Measurements from ENCODE around the gene KCNA5. TPM values are rescaled to one million over a fixed set of nuclear protein-coding genes. Genes with fewer than 3 reads are reported as not detected.

Gene KCNA5
- total RNA-seq, 1 experiment from 2014 or later, result not detected

DNA sequence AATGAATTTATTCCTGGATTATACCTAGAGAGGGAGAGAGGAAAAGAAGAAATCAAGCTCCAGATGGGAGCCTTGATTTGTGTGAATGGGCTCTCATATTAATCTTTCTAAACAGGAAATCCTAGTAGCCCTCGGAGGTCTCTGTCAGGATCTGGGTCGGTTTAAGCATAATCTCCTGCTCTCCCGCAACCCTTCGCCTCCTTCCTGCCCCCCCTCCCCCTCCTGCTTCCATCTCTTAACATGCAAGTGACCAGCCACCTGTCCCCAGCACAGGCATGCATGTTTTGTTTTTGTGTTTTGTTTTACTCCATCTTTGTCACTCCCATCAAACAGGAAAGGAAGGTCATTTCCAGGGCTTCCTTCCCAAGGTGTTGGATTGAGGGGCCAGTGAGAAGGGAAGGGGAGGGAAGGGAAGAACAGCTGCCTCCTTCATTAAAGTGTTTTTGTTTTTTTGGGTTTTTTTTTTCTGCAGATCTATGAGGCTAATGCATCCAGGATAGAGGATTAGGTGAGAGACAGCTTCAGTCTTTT lies 4.8 kb upstream of the KCNA5 start:
- ChIA-PET RAD21 (ENCODE audit: low non-redundant PET in 1 of 2, low total read pairs in 2 of 2, uncharacterized antibody in 2 of 2, unreplicated experiment in 2 of 2) (no interaction called here), CTCF (no interaction called here), POLR2A (no interaction called here)
- no peaks in the 10 kb centered on the region for H4K20me1 ChIP-seq (ENCODE audit: insufficient read depth)
- H3K9ac ChIP-seq (ENCODE audit: low read length), result no peak overlapping the region
- no peak overlapping the region for H2AFZ ChIP-seq (ENCODE audit: low read depth, low read length, poor library complexity, severe bottlenecking)
- H3K4me2 ChIP-seq (ENCODE audit: low read length), result no peak overlapping the region
- no peak for ATAC-seq
- no TSS peak for BruUV-seq (replicated peaks)
- H3K79me2 ChIP-seq (ENCODE audit: insufficient read depth, low read length), result no peaks in the 10 kb centered on the region
- H3K36me3 ChIP-seq (ENCODE audit: control insufficient read depth in 1 of 2, insufficient read depth in 2 of 2, low read length in 2 of 2), result no peaks in the 10 kb centered on the region
- no peaks in the 10 kb centered on the region for H3K4me1 ChIP-seq (ENCODE audit: control insufficient read depth in 1 of 2, insufficient read depth in 2 of 2, low read length in 2 of 2)
- no peak for DNase-seq (ENCODE audit: low read depth, low spot score)
- H3K9me3 ChIP-seq (ENCODE audit: control insufficient read depth in 1 of 2, insufficient read depth in 1 of 2, low read depth in 1 of 2, low read length in 2 of 2), result no peaks in the 10 kb centered on the region
- TF ChIP-seq SIN3A (IDR thresholded peaks at IDR 0.05; ENCODE audit: low read depth) (no peak), ZNF274 (IDR thresholded peaks at IDR 0.05; ENCODE audit: low read depth, low read length) (no peak), RAD21 (IDR thresholded peaks at IDR 0.05; ENCODE audit: low read depth) (no peak), EZH2 (IDR thresholded peaks at IDR 0.05) (no peak), POLR2A (IDR thresholded peaks at IDR 0.05; ENCODE audit: borderline replicate concordance, extremely low read depth, insufficient read depth, insufficient read length) (no peak), POLR2AphosphoS5 (IDR thresholded peaks at IDR 0.05; ENCODE audit: low read depth, low read length) (no peak), ZFX (IDR thresholded peaks at IDR 0.05) (no peak), CBX3 (IDR thresholded peaks at IDR 0.05; ENCODE audit: low read depth) (no peak), SRF (IDR thresholded peaks at IDR 0.05; ENCODE audit: low read depth) (no peak), TCF7L2 (IDR thresholded peaks at IDR 0.05; ENCODE audit: borderline replicate concordance, extremely low read depth, insufficient read depth, insufficient read length) (no peak), EZH2phosphoT487 (IDR thresholded peaks at IDR 0.05; ENCODE audit: borderline replicate concordance) (no peak), CEBPB (IDR thresholded peaks at IDR 0.05; ENCODE audit: low read depth) (no peak), YY1 (IDR thresholded peaks at IDR 0.05; ENCODE audit: extremely low read depth, insufficient replicate concordance, low read depth, low read length) (no peak), EGR1 (IDR thresholded peaks at IDR 0.05; ENCODE audit: low read depth) (no peak)
- TF ChIP-seq, protein P1, sequence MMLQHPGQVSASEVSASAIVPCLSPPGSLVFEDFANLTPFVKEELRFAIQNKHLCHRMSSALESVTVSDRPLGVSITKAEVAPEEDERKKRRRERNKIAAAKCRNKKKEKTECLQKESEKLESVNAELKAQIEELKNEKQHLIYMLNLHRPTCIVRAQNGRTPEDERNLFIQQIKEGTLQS (IDR thresholded peaks at IDR 0.05), result no peak
- TF ChIP-seq, protein P2, sequence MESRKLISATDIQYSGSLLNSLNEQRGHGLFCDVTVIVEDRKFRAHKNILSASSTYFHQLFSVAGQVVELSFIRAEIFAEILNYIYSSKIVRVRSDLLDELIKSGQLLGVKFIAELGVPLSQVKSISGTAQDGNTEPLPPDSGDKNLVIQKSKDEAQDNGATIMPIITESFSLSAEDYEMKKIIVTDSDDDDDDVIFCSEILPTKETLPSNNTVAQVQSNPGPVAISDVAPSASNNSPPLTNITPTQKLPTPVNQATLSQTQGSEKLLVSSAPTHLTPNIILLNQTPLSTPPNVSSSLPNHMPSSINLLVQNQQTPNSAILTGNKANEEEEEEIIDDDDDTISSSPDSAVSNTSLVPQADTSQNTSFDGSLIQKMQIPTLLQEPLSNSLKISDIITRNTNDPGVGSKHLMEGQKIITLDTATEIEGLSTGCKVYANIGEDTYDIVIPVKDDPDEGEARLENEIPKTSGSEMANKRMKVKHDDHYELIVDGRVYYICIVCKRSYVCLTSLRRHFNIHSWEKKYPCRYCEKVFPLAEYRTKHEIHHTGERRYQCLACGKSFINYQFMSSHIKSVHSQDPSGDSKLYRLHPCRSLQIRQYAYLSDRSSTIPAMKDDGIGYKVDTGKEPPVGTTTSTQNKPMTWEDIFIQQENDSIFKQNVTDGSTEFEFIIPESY (IDR thresholded peaks at IDR 0.05; ENCODE audit: extremely low read depth, insufficient replicate concordance, low read length), result no peak
- peaks cover 63% of the 10 kb centered on the region for H3K27me3 ChIP-seq (ENCODE audit: insufficient read depth, low read length)
- no peak overlapping the region for H3K27ac ChIP-seq (ENCODE audit: low read depth, low read length)
- intact Hi-C loops (cut with micrococcal nuclease), result no loop called here
- no peaks in the 10 kb centered on the region for H3K9me2 ChIP-seq (ENCODE audit: insufficient read depth)
- no peak overlapping the region for H3K4me3 ChIP-seq (replicated peaks in 1 of 2; ENCODE audit: low read depth in 1 of 2, low read length in 2 of 2)

Data from HCT116 (cell line).